HCT116 (cell line): ENCODE measurements around the gene SLC7A10. TPM values are rescaled to one million over a fixed set of nuclear protein-coding genes. Genes with fewer than 3 reads are reported as not detected.

Experiments used
- ATAC-seq: fragments of 200-7000 bp; cut with Tn5 transposase; 2 replicates; pipeline ENCODE4 v1.9.1; 2020; ENCODE audit warnings: mild to moderate bottlenecking, moderate library complexity
- BruUV-seq: library from RNA; stranded (reverse); fragments of 400-500 nt; replicated peaks from 2 replicates; lab custom pipeline; 2021; lab: Mats Ljungman, UMichigan
- CTCF ChIA-PET: fragments of 300-600 bp; sonication (Branson Sonifier 250); formaldehyde crosslinking; loops from one replicate; lab custom pipeline; 2021; ENCODE audit warnings: antibody characterized with exemption; lab: Charles Lee
- POLR2A ChIA-PET: fragments of 300-600, 350-600 bp; sonication (Branson Sonifier 250); formaldehyde crosslinking; loops from one replicate; lab custom pipeline; 2021; ENCODE audit warnings: antibody characterized with exemption; lab: Charles Lee
- RAD21 ChIA-PET, 2 experiments: fragments of 300-600 bp; sonication (Branson Sonifier 250); formaldehyde crosslinking; loops; one replicate each; lab custom pipeline; 2023; ENCODE audit warnings: low total read pairs in 2 of 2; ENCODE audit not compliant: uncharacterized antibody in 2 of 2, unreplicated experiment in 2 of 2, low non-redundant PET in 1 of 2; lab: Charles Lee
- DNase-seq: peaks from one replicate; pipeline ENCODE4 v3.0.0-alpha.2; 2010; ENCODE audit warnings: low read depth, low spot score
- H2AFZ ChIP-seq: fragments of 200-600 bp; shearing (Covaris generic), sonication (generic); 2 replicates; pipeline ENCODE4 v1.6.1; 2017; ENCODE audit warnings: low read depth, mixed run types, mixed read lengths, antibody characterized with exemption, low read length; ENCODE audit not compliant: poor library complexity, severe bottlenecking
- H3K27ac ChIP-seq: 2 replicates; pipeline ENCODE4 v1.5.1; 2012; ENCODE audit warnings: low read depth, low read length
- H3K27me3 ChIP-seq: fragments of 200-600 bp; sonication (generic); 2 replicates; pipeline ENCODE4 v1.6.1; 2016; ENCODE audit warnings: mixed run types, low read length, mixed read lengths; ENCODE audit not compliant: insufficient read depth
- H3K36me3 ChIP-seq, 2 experiments: fragments of 200-500 bp in 1 of 2; fragments of 200-600 bp in 1 of 2; sonication (Bioruptor generic) in 1 of 2; sonication (generic) in 1 of 2; 2 replicates each; pipeline versions ENCODE4 v1.5.1 to v1.6.1; 2014 to 2016; ENCODE audit warnings: low read length in 2 of 2, inconsistent platforms in 1 of 2, mixed read lengths in 1 of 2, mixed run types in 1 of 2; ENCODE audit not compliant: insufficient read depth in 2 of 2, control insufficient read depth in 1 of 2
- H3K4me1 ChIP-seq, 2 experiments: fragments of 200-600 bp in 1 of 2; sonication (generic) in 1 of 2; 2 replicates each; pipeline versions ENCODE4 v1.5.1 to v1.6.1; 2012 to 2017; ENCODE audit warnings: low read length in 2 of 2, inconsistent platforms in 1 of 2, mild to moderate bottlenecking in 1 of 2, mixed read lengths in 1 of 2, mixed run types in 1 of 2, moderate library complexity in 1 of 2; ENCODE audit not compliant: insufficient read depth in 2 of 2, control insufficient read depth in 1 of 2
- H3K4me2 ChIP-seq: fragments of 200-600 bp; sonication (generic); 2 replicates; pipeline ENCODE4 v1.6.1; 2017; ENCODE audit warnings: mixed run types, low read length, mixed read lengths
- H3K4me3 ChIP-seq, 2 experiments: fragments of 200-600 bp in 1 of 2; sonication (generic) in 1 of 2; replicated peaks in 1 of 2; 2 replicates each; pipeline ENCODE4 v1.5.1; 2011 to 2016; ENCODE audit warnings: low read length in 2 of 2, control low read depth in 1 of 2, low read depth in 1 of 2, mild to moderate bottlenecking in 1 of 2, mixed read lengths in 1 of 2, mixed run types in 1 of 2
- H3K79me2 ChIP-seq: fragments of 200-600 bp; sonication (generic); 2 replicates; pipeline ENCODE4 v1.6.1; 2017; ENCODE audit warnings: mild to moderate bottlenecking, mixed run types, low read length, moderate library complexity, mixed read lengths; ENCODE audit not compliant: insufficient read depth
- H3K9ac ChIP-seq: fragments of 200-600 bp; sonication (generic); 2 replicates; pipeline ENCODE4 v1.6.1; 2016; ENCODE audit warnings: low read length, mixed read lengths
- H3K9me2 ChIP-seq: fragments of 200-600 bp; sonication (generic), shearing (Covaris generic); 2 replicates; pipeline ENCODE4 v1.6.1; 2017; ENCODE audit warnings: mixed run types, mild to moderate bottlenecking, moderate library complexity; ENCODE audit not compliant: insufficient read depth
- H3K9me3 ChIP-seq, 2 experiments: fragments of 200-500 bp in 1 of 2; fragments of 200-600 bp in 1 of 2; sonication (Bioruptor generic) in 1 of 2; sonication (generic) in 1 of 2; 2 replicates each; pipeline ENCODE4 v1.6.1; 2014 to 2017; ENCODE audit warnings: low read length in 2 of 2, mixed read lengths in 2 of 2, inconsistent platforms in 1 of 2, low read depth in 1 of 2, mild to moderate bottlenecking in 1 of 2, mixed run types in 1 of 2, moderate library complexity in 1 of 2; ENCODE audit not compliant: control insufficient read depth in 1 of 2, insufficient read depth in 1 of 2
- H4K20me1 ChIP-seq: fragments of 200-600 bp; sonication (generic), shearing (Covaris generic); 2 replicates; pipeline ENCODE4 v1.6.1; 2017; ENCODE audit warnings: mixed run types, mild to moderate bottlenecking, moderate library complexity; ENCODE audit not compliant: insufficient read depth
- CEBPB ChIP-seq: IDR thresholded peaks from 2 replicates; pipeline ENCODE4 v1.6.1; 2012; ENCODE audit warnings: low read depth
- EGR1 ChIP-seq: IDR thresholded peaks from 2 replicates; pipeline ENCODE4 v1.6.1; 2012; ENCODE audit warnings: low read depth
- FOSL1 ChIP-seq: IDR thresholded peaks from 2 replicates; pipeline ENCODE4 v1.6.1; 2012; ENCODE audit warnings: low read depth
- MAX ChIP-seq: IDR thresholded peaks from 2 replicates; pipeline ENCODE4 v1.6.1; 2012
- SRF ChIP-seq: IDR thresholded peaks from 2 replicates; pipeline ENCODE4 v1.6.1; 2012; ENCODE audit warnings: low read depth
- TCF7L2 ChIP-seq: IDR thresholded peaks from 2 replicates; pipeline ENCODE4 v1.7.0; 2011; ENCODE audit warnings: borderline replicate concordance, inconsistent platforms; ENCODE audit not compliant: insufficient read depth, insufficient read length; ENCODE audit errors: extremely low read depth
- YY1 ChIP-seq: IDR thresholded peaks from 2 replicates; pipeline ENCODE4 v1.6.1; 2011; ENCODE audit warnings: low read length, low read depth, moderate library complexity, mild to moderate bottlenecking; ENCODE audit not compliant: insufficient replicate concordance; ENCODE audit errors: extremely low read depth
- ZBTB33 ChIP-seq: IDR thresholded peaks from 2 replicates; pipeline ENCODE4 v1.6.1; 2011; ENCODE audit warnings: mild to moderate bottlenecking, low read length, moderate library complexity; ENCODE audit not compliant: insufficient replicate concordance; ENCODE audit errors: extremely low read depth
- ZNF274 ChIP-seq: fragments of 200-500 bp; sonication (Bioruptor generic); IDR thresholded peaks from 2 replicates; pipeline ENCODE4 v1.6.1; 2014; ENCODE audit warnings: mild to moderate bottlenecking, low read depth, low read length, inconsistent platforms
- intact Hi-C: fragments of 100-400 bp; cut with micrococcal nuclease; formaldehyde crosslinking; loops from 2 replicates; pipeline ENCODE4 v1.10.0; 2022
- total RNA-seq: library from RNA; stranded (reverse); gene quantifications from one replicate; pipeline ENCODE4 v1.2.1, GENCODE V29; 2021; ENCODE audit not compliant: unreplicated experiment
- TF ChIP-seq, protein P1 (sequence below): IDR thresholded peaks from 2 replicates; pipeline ENCODE4 v1.6.1; 2012; ENCODE audit warnings: low read depth

The SLC7A10 gene
- total RNA-seq, 1 experiment from 2014 or later: 0.25 TPM

DNA sequence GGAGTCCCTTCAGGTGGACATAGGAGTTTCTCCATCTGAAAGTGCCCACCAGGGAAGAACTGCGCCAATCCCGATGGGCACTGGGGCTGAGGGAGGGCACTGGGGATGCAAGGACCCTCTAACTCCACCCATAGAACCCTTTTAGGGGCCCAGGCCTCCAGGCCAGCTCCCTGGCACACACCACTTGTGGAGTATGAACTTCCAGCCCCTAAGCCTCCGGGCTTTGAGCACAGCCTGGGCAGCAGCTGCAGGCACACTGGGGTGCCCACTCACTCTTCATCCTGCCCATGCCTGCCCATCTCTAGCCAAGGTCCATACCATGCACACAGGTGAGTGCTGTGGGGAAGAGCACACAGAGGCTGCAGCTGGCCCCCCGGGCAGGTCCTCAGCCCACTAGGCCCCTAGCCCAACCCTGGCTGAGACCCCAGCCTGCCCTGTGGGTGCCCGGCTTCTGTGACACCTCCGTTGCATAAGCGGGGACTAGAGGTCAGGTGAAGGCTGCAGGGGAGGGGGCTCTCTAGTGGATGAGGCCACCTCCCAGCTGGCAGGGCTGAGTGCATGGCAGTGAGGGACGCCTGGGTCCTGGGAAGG lies 14.6 kb upstream of the SLC7A10 start:
- intact Hi-C loops: no loop called here
- Histone ChIP-seq H3K36me3 (no peaks in the 10 kb centered on the region), H3K4me3 (no peak overlapping the region), H4K20me1 (no peaks in the 10 kb centered on the region), H3K9me3 (peaks cover 3 to 5% of the 10 kb centered on the region in 2 experiments; a peak in 2 of 4 replicates), H3K27me3 (no peaks in the 10 kb centered on the region), H3K9me2 (no peaks in the 10 kb centered on the region), H3K4me1 (peaks cover 0 to 14% of the 10 kb centered on the region in 2 experiments; a peak in 2 of 4 replicates), H3K4me2 (no peak overlapping the region), H3K27ac (no peak overlapping the region), H3K9ac (no peak overlapping the region), H3K79me2 (no peaks in the 10 kb centered on the region), H2AFZ (no peak overlapping the region)
- ATAC-seq (no peak), DNase-seq (no peak)
- ChIA-PET RAD21 (no interaction called here), POLR2A (no interaction called here), CTCF (interaction anchor here (0.6 to 1.2 kb wide), 3 partner anchors 166 to 575 kb away, joined by 3 to 5 read pairs (median 4); no protein-coding TSS in a partner anchor)
- BruUV-seq: no TSS peak
- no peak for TF ChIP-seq MAX
- TF ChIP-seq FOSL1: no peak
- no peak for TF ChIP-seq TCF7L2
- TF ChIP-seq ZNF274: no peak
- TF ChIP-seq SRF: no peak
- TF ChIP-seq, protein P1, sequence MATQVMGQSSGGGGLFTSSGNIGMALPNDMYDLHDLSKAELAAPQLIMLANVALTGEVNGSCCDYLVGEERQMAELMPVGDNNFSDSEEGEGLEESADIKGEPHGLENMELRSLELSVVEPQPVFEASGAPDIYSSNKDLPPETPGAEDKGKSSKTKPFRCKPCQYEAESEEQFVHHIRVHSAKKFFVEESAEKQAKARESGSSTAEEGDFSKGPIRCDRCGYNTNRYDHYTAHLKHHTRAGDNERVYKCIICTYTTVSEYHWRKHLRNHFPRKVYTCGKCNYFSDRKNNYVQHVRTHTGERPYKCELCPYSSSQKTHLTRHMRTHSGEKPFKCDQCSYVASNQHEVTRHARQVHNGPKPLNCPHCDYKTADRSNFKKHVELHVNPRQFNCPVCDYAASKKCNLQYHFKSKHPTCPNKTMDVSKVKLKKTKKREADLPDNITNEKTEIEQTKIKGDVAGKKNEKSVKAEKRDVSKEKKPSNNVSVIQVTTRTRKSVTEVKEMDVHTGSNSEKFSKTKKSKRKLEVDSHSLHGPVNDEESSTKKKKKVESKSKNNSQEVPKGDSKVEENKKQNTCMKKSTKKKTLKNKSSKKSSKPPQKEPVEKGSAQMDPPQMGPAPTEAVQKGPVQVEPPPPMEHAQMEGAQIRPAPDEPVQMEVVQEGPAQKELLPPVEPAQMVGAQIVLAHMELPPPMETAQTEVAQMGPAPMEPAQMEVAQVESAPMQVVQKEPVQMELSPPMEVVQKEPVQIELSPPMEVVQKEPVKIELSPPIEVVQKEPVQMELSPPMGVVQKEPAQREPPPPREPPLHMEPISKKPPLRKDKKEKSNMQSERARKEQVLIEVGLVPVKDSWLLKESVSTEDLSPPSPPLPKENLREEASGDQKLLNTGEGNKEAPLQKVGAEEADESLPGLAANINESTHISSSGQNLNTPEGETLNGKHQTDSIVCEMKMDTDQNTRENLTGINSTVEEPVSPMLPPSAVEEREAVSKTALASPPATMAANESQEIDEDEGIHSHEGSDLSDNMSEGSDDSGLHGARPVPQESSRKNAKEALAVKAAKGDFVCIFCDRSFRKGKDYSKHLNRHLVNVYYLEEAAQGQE: no peak
- no peak for TF ChIP-seq ZBTB33
- TF ChIP-seq YY1: no peak
- no peak for TF ChIP-seq CEBPB
- no peak for TF ChIP-seq EGR1
